Adipocyte (in vitro differentiated cells): Measurements from ENCODE around the gene AMOTL2.

Source experiments
- DNase-seq: peaks from one replicate; pipeline ENCODE4 v3.0.0-alpha.2; 2015; ENCODE audit warnings: low read depth
- H3K27me3 ChIP-seq: replicated peaks from 2 replicates; pipeline ENCODE4 v1.7.0; 2013; ENCODE audit warnings: mild to moderate bottlenecking, low read length, moderate library complexity; ENCODE audit not compliant: control insufficient read depth, insufficient read depth
- H3K36me3 ChIP-seq: 2 replicates; pipeline ENCODE4 v1.7.0; 2013; ENCODE audit warnings: low read length, mild to moderate bottlenecking, moderate library complexity; ENCODE audit not compliant: control insufficient read depth, insufficient read depth, severe bottlenecking
- H3K4me1 ChIP-seq: 2 replicates; pipeline ENCODE4 v1.7.0; 2013; ENCODE audit warnings: mild to moderate bottlenecking, low read length, moderate library complexity; ENCODE audit not compliant: control insufficient read depth, insufficient read depth
- H3K4me3 ChIP-seq: 2 replicates; pipeline ENCODE4 v1.7.0; 2013; ENCODE audit warnings: mild to moderate bottlenecking, low read length, moderate library complexity
- H3K9ac ChIP-seq: 2 replicates; pipeline ENCODE4 v1.7.0; 2013; ENCODE audit warnings: mild to moderate bottlenecking, low read length, moderate library complexity
- H3K9me3 ChIP-seq: 2 replicates; pipeline ENCODE4 v1.7.0; 2013; ENCODE audit warnings: mild to moderate bottlenecking, low read length, moderate library complexity; ENCODE audit not compliant: control insufficient read depth

Gene AMOTL2

DNA sequence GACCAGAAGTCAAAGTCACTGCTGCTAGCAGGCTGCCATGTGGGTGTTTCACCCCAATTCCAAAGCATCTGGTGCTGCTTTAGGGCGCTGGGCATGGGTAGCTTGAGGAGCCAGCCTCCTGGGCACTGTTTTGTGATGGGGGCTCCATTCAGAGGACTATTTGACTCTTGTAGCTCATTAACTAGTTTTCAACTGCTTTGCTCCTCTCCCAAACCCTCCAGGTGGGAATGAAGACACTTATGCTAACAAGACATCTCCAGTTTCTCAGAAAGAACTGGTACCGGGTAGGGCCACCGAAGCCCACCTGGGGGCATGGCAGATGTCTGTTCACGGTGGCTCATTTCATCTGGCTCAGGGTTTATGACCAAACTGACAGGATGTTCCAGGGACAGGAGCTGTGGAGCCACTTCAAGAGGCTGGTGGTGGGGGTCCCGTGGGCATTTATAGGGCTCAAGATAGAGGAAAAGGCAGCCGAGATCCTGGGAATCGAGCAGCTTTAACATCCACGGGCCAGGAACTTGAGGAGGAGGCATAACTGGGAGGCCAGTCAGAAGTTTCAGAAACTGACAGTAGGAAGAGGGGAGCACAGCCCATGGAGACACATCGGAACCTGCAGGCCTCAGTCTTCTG lies 17.7 kb downstream of the AMOTL2 start:
- Histone ChIP-seq H3K36me3 (peaks cover 72% of the 10 kb centered on the region), H3K9ac (peak overlapping the region; percentile 94), H3K9me3 (no peaks in the 10 kb centered on the region), H3K27me3 (no peaks in the 10 kb centered on the region), H3K4me1 (peaks cover 96% of the 10 kb centered on the region), H3K4me3 (peak overlapping the region; percentile 9)
- no peak for DNase-seq

DNA sequence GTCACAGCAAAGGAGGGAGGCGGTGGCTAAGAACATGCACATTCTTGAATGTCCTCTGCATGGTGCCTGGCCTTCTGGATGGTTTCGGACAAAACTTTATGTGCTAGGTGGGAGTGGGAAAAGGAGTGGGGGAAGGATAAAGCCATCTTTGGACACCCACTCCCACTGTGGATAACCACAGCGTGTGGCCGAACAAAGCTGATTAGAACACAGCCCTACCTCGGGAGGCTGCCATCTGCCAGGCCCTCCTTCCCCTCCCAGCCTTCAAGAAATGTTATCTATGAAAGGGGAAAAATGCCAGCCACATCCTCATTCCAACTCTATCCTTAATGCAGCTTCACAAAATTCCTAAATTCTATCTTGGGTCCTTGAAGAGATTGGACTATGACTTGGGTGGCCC lies 18.8 kb downstream of the AMOTL2 start:
- Histone ChIP-seq H3K9me3 (no peaks in the 10 kb centered on the region), H3K4me1 (peaks cover 96% of the 10 kb centered on the region), H3K4me3 (no peak overlapping the region), H3K9ac (peak overlapping the region; percentile 94), H3K36me3 (peaks cover 61% of the 10 kb centered on the region), H3K27me3 (no peaks in the 10 kb centered on the region)
- no peak for DNase-seq

DNA sequence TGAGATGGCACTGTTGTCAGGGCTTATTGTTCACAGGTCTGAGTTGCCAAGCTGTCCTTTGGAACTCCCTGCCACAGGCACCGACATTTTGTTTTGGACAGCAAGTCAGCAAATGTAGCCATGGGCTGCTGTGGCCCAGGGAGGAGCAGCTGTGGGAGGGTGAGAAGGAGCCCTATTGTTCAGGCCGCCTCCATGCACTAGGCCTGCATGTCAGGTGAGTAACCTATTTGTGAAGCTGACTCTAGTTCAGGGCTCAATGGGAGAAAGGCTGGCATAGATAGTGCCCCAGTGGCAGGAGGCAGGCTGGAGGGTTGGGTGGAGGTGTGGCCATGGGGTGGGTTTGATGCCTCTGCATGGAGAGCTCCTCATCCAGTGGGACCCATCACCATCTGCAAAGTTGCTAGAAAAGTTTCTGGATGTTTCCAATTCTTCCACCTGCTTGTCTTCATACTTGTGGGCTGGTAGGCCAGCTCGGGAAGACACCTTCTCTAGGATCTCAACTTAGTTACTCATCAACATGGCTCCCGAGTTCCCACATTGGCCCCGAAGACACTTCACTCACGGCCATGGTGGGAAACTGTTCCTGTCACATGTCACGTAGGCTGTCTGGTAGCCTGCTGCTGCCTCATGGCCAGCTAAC lies 19.5 kb downstream of the AMOTL2 start:
- Histone ChIP-seq H3K9me3 (no peaks in the 10 kb centered on the region), H3K4me3 (no peak overlapping the region), H3K4me1 (peaks cover 94% of the 10 kb centered on the region), H3K36me3 (peaks cover 54% of the 10 kb centered on the region), H3K27me3 (no peaks in the 10 kb centered on the region), H3K9ac (peak overlapping the region; percentile 94)
- DNase-seq, result no peak

GRCh38 chr3:134353831-134354611 lies 20.2 kb downstream of the AMOTL2 start:
- H3K27me3 ChIP-seq, result no peaks in the 10 kb centered on the region
- H3K9ac ChIP-seq, result peak overlapping the region; percentile 79
- H3K36me3 ChIP-seq, result peaks cover 47% of the 10 kb centered on the region
- no peak for DNase-seq
- no peak overlapping the region for H3K4me3 ChIP-seq
- peaks cover 89% of the 10 kb centered on the region for H3K4me1 ChIP-seq
- no peaks in the 10 kb centered on the region for H3K9me3 ChIP-seq

DNA sequence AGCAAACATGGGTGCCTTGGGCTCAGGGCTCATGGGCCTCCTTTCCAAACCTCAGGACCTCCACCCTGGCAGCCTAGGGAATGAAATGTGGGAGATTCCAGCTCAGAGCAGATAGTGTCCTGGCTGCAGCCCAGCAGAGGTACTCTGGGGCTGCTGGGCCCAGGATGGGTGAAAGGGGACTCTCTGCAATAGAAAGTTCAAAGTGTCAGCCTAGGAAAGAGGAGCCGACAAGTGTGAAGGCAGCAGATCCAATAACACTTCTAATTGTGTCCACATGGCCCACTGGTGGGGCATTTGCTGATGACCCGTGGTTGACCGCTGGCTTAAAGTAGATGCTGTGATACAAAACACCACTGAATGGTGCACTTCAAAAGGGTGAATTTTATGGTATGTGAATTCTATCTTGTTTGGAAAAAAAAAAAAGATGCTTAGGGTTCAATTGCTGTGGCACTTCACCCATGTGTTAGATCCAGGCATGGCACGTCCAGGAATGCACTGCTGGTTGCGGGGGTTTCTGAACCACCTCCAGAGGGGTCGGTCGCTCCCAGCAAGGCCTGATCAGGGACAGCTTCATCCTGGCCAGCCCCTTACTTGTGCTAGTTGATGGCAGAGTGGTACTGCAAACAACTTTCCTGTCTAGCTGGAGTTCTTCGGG lies 20.9 kb downstream of the AMOTL2 start:
- peaks cover 89% of the 10 kb centered on the region for H3K4me1 ChIP-seq
- DNase-seq, result no peak
- no peaks in the 10 kb centered on the region for H3K27me3 ChIP-seq
- H3K4me3 ChIP-seq, result no peak overlapping the region
- peak overlapping the region; percentile 79 for H3K9ac ChIP-seq
- peaks cover 40% of the 10 kb centered on the region for H3K36me3 ChIP-seq
- H3K9me3 ChIP-seq, result no peaks in the 10 kb centered on the region

GRCh38 chr3:134352031-134352671 lies 22.1 kb downstream of the AMOTL2 start:
- Histone ChIP-seq H3K9ac (peak overlapping the region; percentile 79), H3K36me3 (peaks cover 30% of the 10 kb centered on the region), H3K4me3 (no peak overlapping the region), H3K4me1 (peaks cover 87% of the 10 kb centered on the region), H3K27me3 (no peaks in the 10 kb centered on the region), H3K9me3 (peaks cover under 1% of the 10 kb centered on the region)
- DNase-seq, result peak; percentile 59

GRCh38 chr3:134351427-134351826 lies 22.8 kb downstream of the AMOTL2 start:
- no peak overlapping the region for H3K4me3 ChIP-seq
- no peaks in the 10 kb centered on the region for H3K27me3 ChIP-seq
- H3K36me3 ChIP-seq, result peaks cover 23% of the 10 kb centered on the region
- DNase-seq, result no peak
- H3K4me1 ChIP-seq, result peaks cover 80% of the 10 kb centered on the region
- peak overlapping the region; percentile 79 for H3K9ac ChIP-seq
- peaks cover 8% of the 10 kb centered on the region for H3K9me3 ChIP-seq

GRCh38 chr3:134350861-134351311 lies 23.4 kb downstream of the AMOTL2 start:
- Histone ChIP-seq H3K4me1 (peaks cover 74% of the 10 kb centered on the region), H3K27me3 (no peaks in the 10 kb centered on the region), H3K36me3 (peaks cover 18% of the 10 kb centered on the region)

DNA sequence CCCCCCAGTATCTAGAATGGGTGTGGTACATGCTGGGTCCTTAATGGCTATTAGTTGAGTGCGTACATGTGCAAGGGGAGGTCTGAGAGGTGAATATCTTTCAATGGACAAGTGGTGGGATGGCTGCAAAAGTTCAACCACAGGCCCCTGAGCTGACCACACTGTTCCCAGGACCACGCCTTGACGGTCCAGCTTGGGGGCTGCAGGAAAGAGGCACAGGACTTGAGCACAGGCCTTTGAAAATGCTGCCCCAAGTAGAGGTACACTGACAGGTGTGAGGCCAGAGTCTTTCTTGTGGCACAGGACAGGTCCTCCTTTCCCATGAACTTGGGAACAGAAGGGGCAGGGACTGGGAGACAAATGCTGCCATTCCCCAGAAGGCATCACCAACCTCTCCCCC lies 24.0 kb downstream of the AMOTL2 start:
- Histone ChIP-seq H3K4me3 (no peak overlapping the region), H3K36me3 (peaks cover 12% of the 10 kb centered on the region), H3K9ac (peak overlapping the region; percentile 79), H3K4me1 (peaks cover 69% of the 10 kb centered on the region), H3K9me3 (peaks cover 13% of the 10 kb centered on the region), H3K27me3 (no peaks in the 10 kb centered on the region)
- DNase-seq, result no peak

More at GRCh38 chr3:134350861-134351311, 23.4 kb downstream of the AMOTL2 start:
- no peak overlapping the region for H3K4me3 ChIP-seq
- peaks cover 13% of the 10 kb centered on the region for H3K9me3 ChIP-seq
- H3K9ac ChIP-seq, result peak overlapping the region; percentile 79
- DNase-seq, result no peak

DNA sequence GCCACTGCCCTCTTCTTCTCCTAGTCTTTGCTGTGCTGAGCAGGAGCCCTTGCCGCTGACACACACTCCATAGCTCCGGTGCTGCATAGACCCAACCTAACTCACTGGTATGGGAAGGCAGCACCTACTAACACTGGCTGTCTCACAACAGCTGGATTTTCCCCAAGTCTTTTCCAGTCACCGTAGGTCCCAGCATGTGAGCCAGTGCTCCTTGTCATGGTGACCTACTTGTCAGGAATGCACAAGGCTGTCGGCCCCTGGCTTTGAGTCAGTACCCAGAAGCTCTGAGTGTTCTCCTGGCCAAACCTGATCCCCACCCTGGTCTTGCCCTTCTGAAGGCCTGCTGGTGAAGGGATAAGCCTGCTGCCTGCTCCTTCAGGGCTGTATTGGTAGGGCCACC lies 25.7 kb downstream of the AMOTL2 start:
- Histone ChIP-seq H3K9ac (peak overlapping the region; percentile 56), H3K27me3 (no peaks in the 10 kb centered on the region), H3K4me3 (no peak overlapping the region), H3K36me3 (no peaks in the 10 kb centered on the region), H3K9me3 (peaks cover 13% of the 10 kb centered on the region), H3K4me1 (peaks cover 52% of the 10 kb centered on the region)
- DNase-seq, result peak; percentile 62
